ENCODE data around the gene SH3GL1. TPM values are rescaled to one million over a fixed set of nuclear protein-coding genes. Genes with fewer than 3 reads are reported as not detected.

Gene SH3GL1
- total and polyA plus RNA-seq, 2 experiments from 2014 or later: 73.1 to 89.5 TPM

- Mint-ChIP-seq H3K9me3 (no peaks in the 10 kb centered on the region; the same call in 2 of the 3 replicates), H3K4me1 (peaks cover 50% of the 10 kb centered on the region), H3K4me3 (peak within 1 kb of the TSS; percentile 98), H3K27me3 (ENCODE audit: insufficient read depth, low read depth, poor library complexity) (peaks cover 6% of the 10 kb centered on the region), H3K27ac (peak within 1 kb of the TSS; percentile 95), H3K36me3 (ENCODE audit: low read depth) (peaks cover 48% of the 10 kb centered on the region)
- Histone ChIP-seq H3K36me3 (ENCODE audit: insufficient read depth) (peaks cover 4% of the 10 kb centered on the region; the same call in 1 of the 2 replicates), H3K4me1 (ENCODE audit: insufficient read depth) (peaks cover 44% of the 10 kb centered on the region), H3K9me2 (ENCODE audit: insufficient read depth) (no peaks in the 10 kb centered on the region), H4K20me1 (replicated peaks; ENCODE audit: insufficient read depth) (peaks cover 52% of the 10 kb centered on the region), H3K27me3 (ENCODE audit: insufficient read depth) (no peaks in the 10 kb centered on the region), H3K79me2 (replicated peaks; ENCODE audit: insufficient read depth) (peaks cover 84% of the 10 kb centered on the region), H3K27ac (ENCODE audit: low read depth) (peak within 1 kb of the TSS; percentile 100), H2AFZ (no peak within 1 kb of the TSS), H3K4me2 (peak within 1 kb of the TSS; percentile 97), H3F3A (replicated peaks; ENCODE audit: low read depth) (peaks cover 11% of the 10 kb centered on the region; the same call in 1 of the 2 replicates), H3K4me3 (peak within 1 kb of the TSS; percentile 93)
- ATAC-seq: peak; percentile 91
- DNase-seq (ENCODE audit: low spot score): peak; percentile 100
- TF ChIP-seq CREB1 (CRISPR knock-in tag; IDR thresholded peaks at IDR 0.05; ENCODE audit: low read depth) (peak; percentile 93), NANOG (IDR thresholded peaks at IDR 0.05; ENCODE audit: borderline replicate concordance) (no peak), POLR2AphosphoS5 (IDR thresholded peaks at IDR 0.05; ENCODE audit: low read depth) (peak; percentile 60), ETS1 (IDR thresholded peaks at IDR 0.05) (no peak)
Observed at GRCh38 chr19:4402171-4403004, 2.0 kb upstream of the SH3GL1 start, which contains the start of gene CHAF1A. Gene CHAF1A, plus strand, starts transcription at chr19:4402640. Its CDS starts 123 bp downstream, at chr19:4402763.

- Histone ChIP-seq H3K4me3 (peak overlapping the region; percentile 38), H3K27ac (ENCODE audit: low read depth) (peak overlapping the region; percentile 14; the same call in 1 of the 2 replicates), H3F3A (replicated peaks; ENCODE audit: low read depth) (0 out of 2 replicates have a peak, but pooled peaks cover 11% of the 10 kb centered on the region), H3K9me2 (ENCODE audit: insufficient read depth) (no peaks in the 10 kb centered on the region), H3K36me3 (ENCODE audit: insufficient read depth) (peaks cover 5% of the 10 kb centered on the region; the same call in 1 of the 2 replicates), H2AFZ (no peak overlapping the region), H3K27me3 (ENCODE audit: insufficient read depth) (no peaks in the 10 kb centered on the region), H3K79me2 (replicated peaks; ENCODE audit: insufficient read depth) (peaks cover 84% of the 10 kb centered on the region), H3K4me1 (ENCODE audit: insufficient read depth) (peaks cover 44% of the 10 kb centered on the region), H3K4me2 (peak overlapping the region; percentile 65), H4K20me1 (replicated peaks; ENCODE audit: insufficient read depth) (peaks cover 58% of the 10 kb centered on the region)
- H3K9me3 Mint-ChIP-seq: no peaks in the 10 kb centered on the region; the same call in 2 of the 3 replicates
- peaks cover 6% of the 10 kb centered on the region for H3K27me3 Mint-ChIP-seq (ENCODE audit: insufficient read depth, low read depth, poor library complexity)
- ATAC-seq (no peak), DNase-seq (ENCODE audit: low spot score) (no peak)
- peaks cover 46% of the 10 kb centered on the region for H3K36me3 Mint-ChIP-seq (ENCODE audit: low read depth)
- no peak for TF ChIP-seq JUNB (IDR thresholded peaks at IDR 0.05; ENCODE audit: unreplicated experiment)
- peaks cover 46% of the 10 kb centered on the region for H3K4me1 Mint-ChIP-seq
- H3K27ac Mint-ChIP-seq: peak overlapping the region; percentile 95
- H3K4me3 Mint-ChIP-seq: peak overlapping the region; percentile 98
Observed at GRCh38 chr19:4401769-4402170, 1.4 kb upstream of the SH3GL1 start.

GRCh38 chr19:4399812-4400134, 574 bp downstream of the SH3GL1 start:
- peaks cover 45% of the 10 kb centered on the region for H3K36me3 Mint-ChIP-seq (ENCODE audit: low read depth)
- Histone ChIP-seq H2AFZ (no peak overlapping the region), H4K20me1 (replicated peaks; ENCODE audit: insufficient read depth) (peaks cover 61% of the 10 kb centered on the region)

More at GRCh38 chr19:4399812-4400134, 574 bp downstream of the SH3GL1 start:
- TF ChIP-seq CREB1 (CRISPR knock-in tag; IDR thresholded peaks at IDR 0.05; ENCODE audit: low read depth): no peak
- TF ChIP-seq CTCF (conservative IDR thresholded peaks at IDR 0.05; ENCODE audit: low read depth in 2 of 2): no peak
- Histone ChIP-seq H3K4me3 (peak overlapping the region; percentile 89), H3K27me3 (ENCODE audit: insufficient read depth) (no peaks in the 10 kb centered on the region), H3K36me3 (ENCODE audit: insufficient read depth) (peaks cover 17% of the 10 kb centered on the region; the same call in 1 of the 2 replicates), H3K4me1 (ENCODE audit: insufficient read depth) (peaks cover 30% of the 10 kb centered on the region), H3K9me2 (ENCODE audit: insufficient read depth) (no peaks in the 10 kb centered on the region), H3K4me2 (peak overlapping the region; percentile 98), H3K27ac (ENCODE audit: low read depth) (peak overlapping the region; percentile 57; the same call in 1 of the 2 replicates), H3F3A (replicated peaks; ENCODE audit: low read depth) (0 out of 2 replicates have a peak, but pooled peaks cover 2% of the 10 kb centered on the region), H3K79me2 (replicated peaks; ENCODE audit: insufficient read depth) (peaks cover 84% of the 10 kb centered on the region)
- DNase-seq (ENCODE audit: low spot score): no peak
- peak overlapping the region; percentile 88 for H3K4me3 Mint-ChIP-seq
- no peak overlapping the region for H3K27ac Mint-ChIP-seq
- peaks cover 8% of the 10 kb centered on the region for H3K27me3 Mint-ChIP-seq (ENCODE audit: insufficient read depth, low read depth, poor library complexity)
- ATAC-seq: peak; percentile 21
- no peaks in the 10 kb centered on the region; the same call in 2 of the 3 replicates for H3K9me3 Mint-ChIP-seq
- H3K4me1 Mint-ChIP-seq: peaks cover 37% of the 10 kb centered on the region
